GOT3 (cell line): Measurements from ENCODE around the gene PRIMPOL.
A peak's percentile ranks its signal among the peaks of the same experiment; 100 is the strongest.

ENCODE experiments used
- DNase-seq: peaks from one replicate; lab custom pipeline; 2025; ENCODE audit warnings: mixed read lengths; lab: John Stamatoyannopoulos, UW

Gene PRIMPOL

GRCh38 chr4:184668096-184668495, 18.6 kb downstream of the PRIMPOL start:
- DNase-seq, result no peak

GRCh38 chr4:184668511-184669114, 19.1 kb downstream of the PRIMPOL start:
- DNase-seq, result no peak

DNA sequence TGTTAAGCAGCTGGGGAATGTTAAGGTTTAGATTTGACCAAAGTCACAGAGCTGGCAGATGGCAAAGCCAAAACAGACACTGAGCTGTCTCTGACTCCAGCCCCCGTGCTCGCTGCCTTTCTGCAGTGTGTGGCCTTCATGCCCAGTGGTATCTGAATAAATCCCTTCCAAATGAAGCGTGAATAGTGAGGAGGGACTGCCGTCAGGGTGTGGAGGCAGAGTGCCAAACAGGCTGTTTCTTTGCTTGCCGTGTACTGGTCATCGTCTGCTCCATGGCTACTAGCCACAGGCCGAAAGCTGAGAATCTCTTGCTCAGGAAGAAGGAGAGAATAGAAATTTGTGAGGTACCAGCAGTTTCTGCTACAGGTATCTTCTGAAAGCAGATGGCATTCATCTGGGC, 19.7 kb downstream of the PRIMPOL start:
- no peak for DNase-seq

DNA sequence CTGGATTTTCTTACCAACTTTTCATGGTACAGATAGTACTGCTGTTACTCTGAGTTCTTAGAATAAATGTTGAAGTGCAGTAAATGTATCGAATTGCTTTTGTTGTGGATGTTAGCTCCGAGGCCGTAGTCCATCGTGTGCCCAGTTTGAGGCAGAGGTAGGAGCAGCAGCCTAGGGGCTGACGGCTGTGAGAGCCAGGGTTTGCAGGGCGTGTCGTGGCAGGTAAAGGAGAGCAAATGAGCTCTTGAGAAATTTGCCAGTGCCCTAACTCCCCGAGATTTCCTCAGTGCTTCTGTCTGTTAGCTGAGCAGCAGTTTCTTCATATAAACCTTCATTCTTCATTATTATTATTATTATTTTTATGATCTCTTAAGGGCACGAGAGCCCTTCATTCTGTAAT, 21.6 kb downstream of the PRIMPOL start:
- no peak for DNase-seq

DNA sequence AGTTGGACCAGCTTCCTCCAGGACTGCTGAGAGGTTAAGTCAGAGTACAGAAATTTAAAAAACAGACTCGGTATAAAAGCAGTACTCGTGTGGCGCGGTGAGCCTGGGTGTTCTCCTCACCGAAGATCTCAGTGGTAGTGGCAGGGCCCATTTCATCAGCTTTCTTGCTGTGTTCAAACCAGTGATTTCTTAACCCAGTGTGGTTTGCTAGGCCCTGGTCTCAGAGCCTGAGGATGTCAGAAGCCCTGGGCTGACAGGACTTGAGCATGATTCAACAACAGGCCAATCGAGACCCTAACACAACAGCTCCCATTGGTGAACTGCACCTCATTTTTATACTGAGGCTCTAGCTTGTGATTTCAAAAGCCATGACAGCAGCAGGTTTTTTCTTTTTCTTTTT, 23.2 kb downstream of the PRIMPOL start:
- DNase-seq, result no peak

DNA sequence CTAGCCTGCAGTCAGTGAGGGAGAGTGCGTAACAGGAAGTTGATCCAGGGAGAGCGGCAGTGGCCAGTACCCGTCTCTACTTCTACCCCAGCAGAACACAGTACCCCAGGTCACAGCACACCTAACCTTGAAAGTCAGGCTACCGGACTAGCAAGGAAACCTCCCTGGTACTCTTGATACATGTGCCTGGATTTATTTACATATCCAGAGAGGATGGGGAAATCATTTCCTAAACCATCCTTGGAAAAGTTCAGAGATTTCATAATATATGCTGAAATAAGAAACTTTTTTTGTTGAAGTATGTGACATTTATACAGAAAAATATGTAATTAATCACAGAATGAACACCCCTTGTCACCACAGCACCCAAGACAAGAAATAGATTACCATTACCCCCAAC, 24.5 kb downstream of the PRIMPOL start:
- no peak for DNase-seq

- no peak for DNase-seq
Measured at GRCh38 chr4:184675018-184675417, 25.5 kb downstream of the PRIMPOL start.

GRCh38 chr4:184675821-184676492, 26.4 kb downstream of the PRIMPOL start:
- DNase-seq, result no peak

- DNase-seq, result no peak
Measured at GRCh38 chr4:184680698-184681097, 31.2 kb downstream of the PRIMPOL start.

GRCh38 chr4:184681916-184682315, 32.4 kb downstream of the PRIMPOL start:
- DNase-seq, result no peak

DNA sequence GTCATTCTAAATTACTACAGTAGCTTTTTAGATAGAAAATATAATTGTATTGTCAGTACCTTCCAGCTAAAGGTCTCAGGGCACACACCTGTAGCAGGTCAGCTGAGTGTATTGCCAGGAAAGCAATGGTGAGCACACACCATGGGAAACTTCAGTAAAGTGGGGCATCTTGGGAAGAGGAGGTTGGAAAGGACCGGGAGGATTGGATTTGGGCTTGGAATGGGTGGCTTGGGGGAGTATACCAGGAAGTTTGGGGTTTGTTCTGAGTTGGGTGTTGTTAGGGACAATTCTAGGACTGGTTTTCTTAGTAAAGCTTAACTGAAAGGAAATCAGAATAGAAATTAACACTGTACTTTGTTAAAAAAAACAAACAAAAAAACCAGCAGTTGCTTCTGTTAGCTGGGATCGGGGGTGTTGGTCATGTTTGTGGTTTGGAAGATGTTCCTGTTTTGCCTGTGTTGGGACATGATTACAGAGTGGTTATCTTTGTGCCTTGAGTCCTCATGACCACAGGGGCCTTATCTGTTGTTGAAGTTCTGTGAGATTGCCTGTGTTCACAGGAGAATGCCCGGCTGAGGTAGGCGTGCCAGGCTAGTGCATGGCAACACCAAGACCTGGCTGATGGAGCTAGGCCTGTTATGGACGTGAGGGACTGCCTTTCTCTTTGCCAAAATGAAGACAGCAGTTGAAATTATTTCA, 35.1 kb downstream of the PRIMPOL start:
- no peak for DNase-seq

- no peak for DNase-seq
Measured at GRCh38 chr4:184688005-184688404, 38.5 kb downstream of the PRIMPOL start.

GRCh38 chr4:184688447-184688846, 38.9 kb downstream of the PRIMPOL start:
- peak; percentile 0 for DNase-seq

GRCh38 chr4:184689681-184690080, 40.1 kb downstream of the PRIMPOL start:
- DNase-seq, result no peak

- DNase-seq, result no peak
Measured at GRCh38 chr4:184693056-184693455, 43.5 kb downstream of the PRIMPOL start.

GRCh38 chr4:184694412-184694956, 44.9 kb downstream of the PRIMPOL start:
- no peak for DNase-seq

- DNase-seq, result no peak
Measured at GRCh38 chr4:184695178-184695896, 45.8 kb downstream of the PRIMPOL start.

GRCh38 chr4:184697956-184698355, 48.4 kb downstream of the PRIMPOL start:
- no peak for DNase-seq

DNA sequence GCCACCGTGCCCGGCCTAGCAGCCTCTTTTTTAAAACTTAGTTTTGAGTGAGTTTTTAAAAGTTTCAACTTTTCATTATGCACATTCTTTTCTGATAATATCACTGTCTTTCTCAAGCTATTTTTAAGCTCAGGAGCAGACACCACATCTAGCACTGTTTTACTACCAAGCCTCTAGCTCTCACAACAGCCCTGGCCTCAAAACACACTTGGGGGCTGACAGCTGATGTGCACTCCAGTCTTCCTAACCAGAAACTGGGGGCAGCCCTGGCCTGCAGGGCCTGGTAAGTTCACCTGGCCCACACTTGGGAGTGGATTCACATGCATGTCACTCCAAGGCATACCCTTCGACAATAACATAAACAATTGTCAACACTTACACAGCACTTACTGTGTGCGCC, 50.4 kb downstream of the PRIMPOL start:
- DNase-seq, result no peak

- no peak for DNase-seq
Measured at GRCh38 chr4:184702114-184702513, 52.6 kb downstream of the PRIMPOL start.

GRCh38 chr4:184705692-184706091, 56.2 kb downstream of the PRIMPOL start:
- DNase-seq, result no peak

DNA sequence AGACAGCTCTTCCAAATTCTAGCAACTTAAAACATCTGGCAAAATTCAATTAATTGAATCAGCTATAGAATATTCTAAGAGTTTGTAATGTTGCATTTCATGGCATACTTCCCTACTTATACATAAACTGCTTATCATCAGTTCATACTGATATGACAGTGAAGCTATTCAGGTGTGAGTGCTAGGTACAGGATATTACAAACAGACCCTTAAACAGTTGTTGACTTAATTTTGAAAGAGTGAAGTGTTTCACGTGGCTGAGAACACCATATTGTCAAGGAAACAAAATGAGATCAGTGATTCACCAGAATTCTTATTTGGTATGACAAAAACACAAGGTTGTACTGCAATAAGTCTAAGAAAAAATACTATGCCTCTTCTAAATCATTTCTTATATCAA, 56.9 kb downstream of the PRIMPOL start:
- no peak for DNase-seq
